HEK293 (cell line): ENCODE data around the gene ST6GALNAC6.

Source experiments
- CTCF ChIA-PET: fragments of 350-600 bp; formaldehyde crosslinking; extraction: SDS; loops from one replicate; lab custom pipeline; 2021; ENCODE audit warnings: antibody characterized with exemption; lab: Yijun Ruan, JAX
- POLR2A ChIA-PET: fragments of 300-600 bp; formaldehyde crosslinking; extraction: SDS; loops from one replicate; lab custom pipeline; 2020; ENCODE audit warnings: antibody characterized with exemption, inconsistent platforms; lab: Yijun Ruan, JAX
- H3K27ac ChIP-seq: fragments of 200-500 bp; sonication (Bioruptor generic); 2 replicates; pipeline ENCODE4 v1.5.1; 2014; ENCODE audit warnings: low read depth, low read length, control low read depth, inconsistent platforms; ENCODE audit errors: extremely low read depth
- H3K36me3 ChIP-seq, 2 experiments: fragments of 200-500 bp in 1 of 2; sonication (Bioruptor generic) in 1 of 2; 1 replicate in 1 of 2; 2 replicates in 1 of 2; pipeline ENCODE4 v1.5.1; 2014 to 2017; ENCODE audit warnings: inconsistent platforms in 2 of 2, low read length in 2 of 2; ENCODE audit not compliant: control insufficient read depth in 2 of 2, insufficient read depth in 1 of 2
- H3K4me1 ChIP-seq: fragments of 200-500 bp; sonication (Bioruptor generic); 2 replicates; pipeline ENCODE4 v1.5.1; 2014; ENCODE audit warnings: mild to moderate bottlenecking, low read length, inconsistent platforms; ENCODE audit not compliant: control insufficient read depth, insufficient read depth
- H3K4me3 ChIP-seq: 2 replicates; pipeline ENCODE4 v1.5.1; 2011; ENCODE audit warnings: low read depth, mild to moderate bottlenecking, control low read depth, low read length, moderate library complexity
- H3K9me3 ChIP-seq: fragments of 200-500 bp; sonication (Bioruptor generic); 2 replicates; pipeline ENCODE4 v1.5.1; 2014; ENCODE audit warnings: low read depth, low read length, inconsistent platforms; ENCODE audit not compliant: control insufficient read depth, insufficient read depth
- EGR2 ChIP-seq: fragments of 450-650 bp; formaldehyde crosslinking; IDR thresholded peaks from 2 replicates; pipeline ENCODE4 v1.5.1; 2016; ENCODE audit warnings: low read depth, missing biosample characterization, missing genetic modification characterization
- ELK4 ChIP-seq: IDR thresholded peaks from 2 replicates; pipeline ENCODE4 v1.6.1; 2011; ENCODE audit warnings: mild to moderate bottlenecking, low read depth, low read length, borderline replicate concordance
- GLIS2 ChIP-seq: fragments of 450-650 bp; formaldehyde crosslinking; IDR thresholded peaks from 2 replicates; pipeline ENCODE4 v1.5.1; 2016; ENCODE audit warnings: missing biosample characterization, missing genetic modification characterization
- IKZF3 ChIP-seq: fragments of 450-650 bp; IDR thresholded peaks from 2 replicates; pipeline ENCODE4 v1.5.0; 2018; ENCODE audit warnings: missing biosample characterization, mild to moderate bottlenecking, missing genetic modification characterization, moderate library complexity
- PATZ1 ChIP-seq: fragments of 450-650 bp; formaldehyde crosslinking; IDR thresholded peaks from 2 replicates; pipeline ENCODE4 v1.5.1; 2016; ENCODE audit warnings: missing biosample characterization, missing genetic modification characterization
- SP2 ChIP-seq: fragments of 450-650 bp; formaldehyde crosslinking; IDR thresholded peaks from 2 replicates; pipeline ENCODE4 v1.5.1; 2016; ENCODE audit warnings: missing biosample characterization, missing genetic modification characterization
- TSHZ1 ChIP-seq: fragments of 450-650 bp; formaldehyde crosslinking; IDR thresholded peaks from 2 replicates; pipeline ENCODE4 v1.5.1; 2016; ENCODE audit warnings: missing biosample characterization, missing genetic modification characterization, borderline replicate concordance
- ZFHX2 ChIP-seq: fragments of 450-650 bp; formaldehyde crosslinking; conservative IDR thresholded peaks from 2 replicates; pipeline ENCODE4 v1.5.1; 2016; ENCODE audit warnings: missing biosample characterization, missing genetic modification characterization
- ZNF132 ChIP-seq: fragments of 450-650 bp; formaldehyde crosslinking; IDR thresholded peaks from 2 replicates; pipeline ENCODE4 v1.5.1; 2017; ENCODE audit warnings: missing biosample characterization, missing genetic modification characterization, borderline replicate concordance
- ZNF239 ChIP-seq: fragments of 450-650 bp; formaldehyde crosslinking; IDR thresholded peaks from 2 replicates; pipeline ENCODE4 v1.5.1; 2016; ENCODE audit warnings: missing biosample characterization, missing genetic modification characterization
- ZNF398 ChIP-seq: fragments of 450-650 bp; formaldehyde crosslinking; IDR thresholded peaks from 2 replicates; pipeline ENCODE4 v1.5.1; 2017; ENCODE audit warnings: missing biosample characterization, missing genetic modification characterization
- ZNF48 ChIP-seq: fragments of 450-650 bp; formaldehyde crosslinking; IDR thresholded peaks from 2 replicates; pipeline ENCODE4 v1.5.1; 2016; ENCODE audit warnings: missing biosample characterization, missing genetic modification characterization
- ZNF580 ChIP-seq: fragments of 450-650 bp; formaldehyde crosslinking; IDR thresholded peaks from 2 replicates; pipeline ENCODE4 v1.5.1; 2016; ENCODE audit warnings: missing biosample characterization, missing genetic modification characterization
- ZNF629 ChIP-seq: fragments of 450-650 bp; formaldehyde crosslinking; IDR thresholded peaks from 2 replicates; pipeline ENCODE4 v1.5.1; 2017; ENCODE audit warnings: missing biosample characterization, missing genetic modification characterization
- ZNF645 ChIP-seq: fragments of 450-650 bp; formaldehyde crosslinking; IDR thresholded peaks from 2 replicates; pipeline ENCODE4; 2016; ENCODE audit warnings: missing biosample characterization, missing genetic modification characterization
- ZNF670 ChIP-seq: fragments of 450-650 bp; formaldehyde crosslinking; IDR thresholded peaks from 2 replicates; pipeline ENCODE4 v1.5.1; 2016; ENCODE audit warnings: missing biosample characterization, missing genetic modification characterization, low read depth
- ZNF776 ChIP-seq: fragments of 450-650 bp; formaldehyde crosslinking; IDR thresholded peaks from 2 replicates; pipeline ENCODE4 v1.5.0; 2017; ENCODE audit warnings: missing biosample characterization, missing genetic modification characterization, borderline replicate concordance
- ZNF785 ChIP-seq: fragments of 450-650 bp; formaldehyde crosslinking; IDR thresholded peaks from 2 replicates; pipeline ENCODE4 v1.5.1; 2016; ENCODE audit warnings: missing biosample characterization, missing genetic modification characterization
- ZSCAN16 ChIP-seq: fragments of 450-650 bp; formaldehyde crosslinking; IDR thresholded peaks from 2 replicates; pipeline ENCODE4 v1.5.1; 2016; ENCODE audit warnings: missing biosample characterization, missing genetic modification characterization

ST6GALNAC6 gene

GRCh38 chr9:127886401-127886972 is 12.9 kb downstream of the ST6GALNAC6 start:
- Histone ChIP-seq H3K36me3 (peaks cover 7 to 42% of the 10 kb centered on the region in 2 experiments), H3K4me3 (no peak overlapping the region), H3K4me1 (no peaks in the 10 kb centered on the region), H3K9me3 (no peaks in the 10 kb centered on the region), H3K27ac (no peak overlapping the region)
- ChIA-PET CTCF (no interaction called here), POLR2A (interaction anchor here (1.7 kb wide), 1 partner anchor 11 kb away, joined by 6 read pairs; no protein-coding TSS in a partner anchor)
- TF ChIP-seq ZNF48 (no peak), ZNF645 (tag by site-specific recombination) (no peak), PATZ1 (tag by site-specific recombination) (no peak), SP2 (tag by site-specific recombination) (peak; percentile 76), ZNF580 (tag by site-specific recombination) (peak; percentile 69; the same call in 1 of the 2 replicates), ZNF132 (no peak), ZNF785 (tag by site-specific recombination) (no peak)

- Histone ChIP-seq H3K27ac (no peak overlapping the region), H3K9me3 (no peaks in the 10 kb centered on the region), H3K4me3 (no peak overlapping the region), H3K36me3 (peaks cover 4 to 34% of the 10 kb centered on the region in 2 experiments), H3K4me1 (no peaks in the 10 kb centered on the region)
- TF ChIP-seq ZNF670 (tag by site-specific recombination) = no peak
- peak; percentile 46; the same call in 1 of the 2 replicates for TF ChIP-seq EGR2
- no peak for TF ChIP-seq ZNF398
- TF ChIP-seq ZFHX2 (tag by site-specific recombination) = peak; percentile 57
- TF ChIP-seq GLIS2 (tag by site-specific recombination) = peak; percentile 50; the same call in 1 of the 2 replicates
- POLR2A ChIA-PET = interaction anchor here (0.6 to 1.2 kb wide), 3 partner anchors 9 to 1915 kb away, joined by 3 to 4 read pairs (median 3); no protein-coding TSS in a partner anchor
- CTCF ChIA-PET = interaction anchor here (1.3 kb wide), 1 partner anchor 16 kb away, joined by 10 read pairs; no protein-coding TSS in a partner anchor
Observed at GRCh38 chr9:127885508-127886281, 13.7 kb downstream of the ST6GALNAC6 start.

GRCh38 chr9:127884976-127885490 is 14.4 kb downstream of the ST6GALNAC6 start:
- Histone ChIP-seq H3K36me3 (peaks cover 4 to 27% of the 10 kb centered on the region in 2 experiments), H3K4me1 (no peaks in the 10 kb centered on the region), H3K4me3 (no peak overlapping the region), H3K27ac (no peak overlapping the region), H3K9me3 (no peaks in the 10 kb centered on the region)
- POLR2A ChIA-PET = interaction anchor here (0.6 to 1.2 kb wide), 4 partner anchors 10 to 1916 kb away, joined by 3 to 4 read pairs (median 3); partner anchors contain the start of gene ST6GALNAC4
- CTCF ChIA-PET = interaction anchor here (1.1 to 1.3 kb wide), 2 partner anchors 16 to 60 kb away, joined by 3 to 10 read pairs; no protein-coding TSS in a partner anchor
- TF ChIP-seq ZNF629 = no peak
- TF ChIP-seq ZNF239 (tag by site-specific recombination) = no peak
- TF ChIP-seq TSHZ1 = no peak
- TF ChIP-seq ZNF776 (tag by site-specific recombination) = no peak
- no peak for TF ChIP-seq ZSCAN16
- TF ChIP-seq IKZF3 (tag by site-specific recombination) = no peak
- TF ChIP-seq ELK4 = no peak
